Loucy (cell line): ENCODE data around the gene ACOT11.

ENCODE experiments used
- CTCF ChIP-seq: fragments of 200-600 bp; sonication (generic); conservative IDR thresholded peaks from 2 replicates; pipeline ENCODE4 v1.5.1; 2014; ENCODE audit warnings: mild to moderate bottlenecking, antibody characterized with exemption, low read length
- EZH2phosphoT487 ChIP-seq: fragments of 200-600 bp; IDR thresholded peaks from 2 replicates; pipeline ENCODE4 v1.6.1; 2018; ENCODE audit warnings: antibody characterized with exemption, mild to moderate bottlenecking, moderate library complexity, borderline replicate concordance

- TF ChIP-seq CTCF (no peak), EZH2phosphoT487 (no peak)
These were observed 9.5 kb upstream of the ACOT11 start for GRCh38 chr1:54538538-54538937.
